GM23338 (cell line): ENCODE data around the gene TMEM123. TPM values are rescaled to one million over a fixed set of nuclear protein-coding genes. Genes with fewer than 3 reads are reported as not detected.
"Not testable (repeated sequence)": the region's sequence is repeated elsewhere in the genome, so short reads cannot be mapped to it uniquely, and the experiment has no call there.

ENCODE experiments used
- ATAC-seq: fragments of 200-7000 bp; cut with Tn5 transposase; 3 replicates; pipeline ENCODE4 v1.9.1; 2020
- DNase-seq: peaks from one replicate; pipeline ENCODE4 v3.0.0-alpha.2; 2015; ENCODE audit warnings: low spot score
- H2AFZ ChIP-seq: fragments of 200-600 bp; sonication (generic); 2 replicates; pipeline ENCODE4 v1.8.0; 2016; ENCODE audit warnings: antibody characterized with exemption, mild to moderate bottlenecking, moderate library complexity
- H3F3A ChIP-seq: fragments of 200-600 bp; sonication (generic); replicated peaks from 2 replicates; pipeline ENCODE4 v1.8.0; 2017; ENCODE audit warnings: antibody characterized with exemption, mixed run types, low read depth
- H3K27ac ChIP-seq: fragments of 200-600 bp; sonication (generic); 2 replicates; pipeline ENCODE4 v1.6.1; 2016; ENCODE audit warnings: low read depth
- H3K27me3 ChIP-seq: fragments of 200-600 bp; sonication (generic); 2 replicates; pipeline ENCODE4 v1.8.0; 2016; ENCODE audit warnings: mild to moderate bottlenecking, mixed run types, moderate library complexity; ENCODE audit not compliant: insufficient read depth
- H3K36me3 ChIP-seq: fragments of 200-600 bp; sonication (generic); 2 replicates; pipeline ENCODE4 v1.8.0; 2016; ENCODE audit warnings: mild to moderate bottlenecking; ENCODE audit not compliant: insufficient read depth
- H3K4me1 ChIP-seq: fragments of 200-600 bp; sonication (generic); 2 replicates; pipeline ENCODE4 v1.8.0; 2016; ENCODE audit warnings: mild to moderate bottlenecking, moderate library complexity; ENCODE audit not compliant: insufficient read depth
- H3K4me2 ChIP-seq: fragments of 200-600 bp; sonication (generic); 2 replicates; pipeline ENCODE4 v1.7.1; 2017; ENCODE audit warnings: mixed run types
- H3K4me3 ChIP-seq: fragments of 200-600 bp; sonication (generic); 2 replicates; pipeline ENCODE4 v1.6.1; 2016; ENCODE audit warnings: mixed run types
- H3K79me2 ChIP-seq: fragments of 200-600 bp; sonication (generic); replicated peaks from 2 replicates; pipeline ENCODE4 v1.8.0; 2017; ENCODE audit warnings: mild to moderate bottlenecking; ENCODE audit not compliant: insufficient read depth
- H3K9me2 ChIP-seq: fragments of 200-600 bp; sonication (generic); 2 replicates; pipeline ENCODE4 v1.8.0; 2017; ENCODE audit not compliant: insufficient read depth
- H4K20me1 ChIP-seq: fragments of 200-600 bp; sonication (generic); replicated peaks from 2 replicates; pipeline ENCODE4 v1.8.0; 2017; ENCODE audit warnings: mild to moderate bottlenecking; ENCODE audit not compliant: insufficient read depth
- H3K27ac Mint-ChIP-seq: 2 replicates; pipeline ENCODE4 v1.8.0; 2020; ENCODE audit warnings: inconsistent platforms, mild to moderate bottlenecking, moderate library complexity, mixed read lengths
- H3K27me3 Mint-ChIP-seq: 3 replicates; pipeline ENCODE4 v1.8.0; 2022; ENCODE audit warnings: low read depth, mild to moderate bottlenecking, moderate library complexity, mixed read lengths, inconsistent platforms; ENCODE audit not compliant: insufficient read depth, poor library complexity
- H3K36me3 Mint-ChIP-seq: 3 replicates; pipeline ENCODE4 v1.8.0; 2021; ENCODE audit warnings: low read depth, mild to moderate bottlenecking, inconsistent platforms, moderate library complexity, mixed read lengths
- H3K4me1 Mint-ChIP-seq: 3 replicates; pipeline ENCODE4 v1.8.0; 2020; ENCODE audit warnings: mild to moderate bottlenecking, inconsistent platforms, mixed read lengths
- H3K4me3 Mint-ChIP-seq: 3 replicates; pipeline ENCODE4 v1.8.0; 2021; ENCODE audit warnings: moderate library complexity, mild to moderate bottlenecking, inconsistent platforms, mixed read lengths
- H3K9me3 Mint-ChIP-seq: 3 replicates; pipeline ENCODE4 v1.8.0; 2020; ENCODE audit warnings: moderate library complexity, mild to moderate bottlenecking, inconsistent platforms, mixed read lengths
- CTCF ChIP-seq, 2 experiments: fragments of 200-600 bp in 1 of 2; sonication (generic) in 1 of 2; conservative IDR thresholded peaks; 2 replicates each; pipeline versions ENCODE4 v1.5.1 to v1.6.1; 2016 to 2017; ENCODE audit warnings: antibody characterized with exemption in 2 of 2, low read depth in 2 of 2, mild to moderate bottlenecking in 2 of 2, moderate library complexity in 1 of 2
- ETS1 ChIP-seq: IDR thresholded peaks from 2 replicates; pipeline ENCODE4 v1.6.1; 2016; ENCODE audit warnings: antibody characterized with exemption
- NANOG ChIP-seq: IDR thresholded peaks from 2 replicates; pipeline ENCODE4 v1.6.1; 2016; ENCODE audit warnings: antibody characterized with exemption, borderline replicate concordance
- STAT1 ChIP-seq: IDR thresholded peaks from one replicate; pipeline ENCODE4 v1.6.1; 2016; ENCODE audit warnings: antibody characterized with exemption; ENCODE audit not compliant: unreplicated experiment
- ZNF114 ChIP-seq: fragments of 250-450 bp; sonication (Bioruptor Pico); IDR thresholded peaks from 2 replicates; pipeline ENCODE4 v1.5.0; 2020; ENCODE audit warnings: mild to moderate bottlenecking, moderate library complexity
- ZNF331 ChIP-seq: fragments of 250-450 bp; sonication (Bioruptor Pico); IDR thresholded peaks from 2 replicates; pipeline ENCODE4 v1.5.0; 2020; ENCODE audit warnings: low read depth, mild to moderate bottlenecking, moderate library complexity
- polyA plus RNA-seq: library from polyadenylated mRNA; unstranded; fragments of >200 nt; fragmentation: Nextera tagmentation; extraction: Ambion mirVana; gene quantifications from 2 replicates; pipeline ENCODE4 v1.2.1, GENCODE V29; 2016
- total RNA-seq: library from RNA; depleted of rRNA; stranded (reverse); fragments of >200 nt; shearing (Covaris generic); gene quantifications from 2 replicates; pipeline ENCODE4 v1.2.3, GENCODE V29; 2014

Gene TMEM123
- total and polyA plus RNA-seq, 2 experiments from 2014 or later = 44.1 to 61.0 TPM

GRCh38 chr11:102375720-102376399, 76.7 kb downstream of the TMEM123 start (continued):
- no peak for TF ChIP-seq ZNF331
- TF ChIP-seq ZNF114 = no peak
- no peak for TF ChIP-seq NANOG
- TF ChIP-seq CTCF (conservative IDR thresholded peaks at IDR 0.05; ENCODE audit: low read depth in 2 of 2) = no peak

GRCh38 chr11:102374633-102375424, 77.7 kb downstream of the TMEM123 start:
- peaks cover 27% of the 10 kb centered on the region; the same call in 2 of the 3 replicates for H3K36me3 Mint-ChIP-seq
- H3K4me1 Mint-ChIP-seq, H3K9me3 Mint-ChIP-seq, H3K79me2 ChIP-seq, H3K27me3 ChIP-seq, H3F3A ChIP-seq, H3K36me3 ChIP-seq, DNase-seq, H4K20me1 ChIP-seq, H3K9me2 ChIP-seq: not testable (repeated sequence)
- peak; percentile 42; the same call in 2 of the 3 replicates for ATAC-seq
- peaks cover 12% of the 10 kb centered on the region for H3K4me1 ChIP-seq
- peak overlapping the region; percentile 73; the same call in 1 of the 2 replicates for H3K27ac ChIP-seq
- H3K4me2 ChIP-seq = peak overlapping the region; percentile 84
- peaks cover 10% of the 10 kb centered on the region for H3K27me3 Mint-ChIP-seq
- H3K27ac Mint-ChIP-seq = peak overlapping the region; percentile 96
- H3K4me3 ChIP-seq = peak overlapping the region; percentile 59
- peak overlapping the region; percentile 67 for H3K4me3 Mint-ChIP-seq
- H2AFZ ChIP-seq = peak overlapping the region; percentile 88

GRCh38 chr11:102368472-102368871, 84.1 kb downstream of the TMEM123 start:
- peaks cover 9% of the 10 kb centered on the region for H3K36me3 ChIP-seq
- Mint-ChIP-seq H3K27ac (no peak overlapping the region), H3K36me3 (peaks cover 39% of the 10 kb centered on the region), H3K4me3 (no peak overlapping the region), H3K27me3 (peaks cover 2% of the 10 kb centered on the region), H3K4me1 (no peaks in the 10 kb centered on the region), H3K9me3 (peaks cover 6% of the 10 kb centered on the region; the same call in 1 of the 3 replicates)
- H3K4me3 ChIP-seq = no peak overlapping the region
- H3K27me3 ChIP-seq = no peaks in the 10 kb centered on the region
- no peak for DNase-seq
- no peaks in the 10 kb centered on the region; the same call in 1 of the 2 replicates for H3K79me2 ChIP-seq
- H3K4me1 ChIP-seq = no peaks in the 10 kb centered on the region
- no peaks in the 10 kb centered on the region for H3K9me2 ChIP-seq
- ATAC-seq = no peak
- H2AFZ ChIP-seq = no peak overlapping the region
- H4K20me1 ChIP-seq = no peaks in the 10 kb centered on the region
- H3K27ac ChIP-seq = no peak overlapping the region
- H3K4me2 ChIP-seq = no peak overlapping the region
- TF ChIP-seq ETS1 (no peak), STAT1 (no peak), ZNF331 (no peak), NANOG (no peak)
- no peaks in the 10 kb centered on the region for H3F3A ChIP-seq
